Activated CD8-positive, alpha-beta T cell treated with anti-CD3 and anti-CD28 coated beads for 36 hours (primary cell): ENCODE results near the gene MEF2C. TPM values are rescaled to one million over a fixed set of nuclear protein-coding genes. Genes with fewer than 3 reads are reported as not detected.

Source experiments
- ATAC-seq: fragments of 200-7000 bp; cut with Tn5 transposase; one replicate; pipeline ENCODE4 v1.10.0; 2021; ENCODE audit warnings: mild to moderate bottlenecking, moderate library complexity
- CTCF ChIA-PET: fragments of 350-600 bp; sonication (Branson Sonifier 250); formaldehyde crosslinking; loops from one replicate; lab custom pipeline; 2021; ENCODE audit warnings: antibody characterized with exemption; lab: Charles Lee
- POLR2A ChIA-PET: fragments of 350-600 bp; sonication (Branson Sonifier 250); formaldehyde crosslinking; loops from one replicate; lab custom pipeline; 2021; ENCODE audit warnings: antibody characterized with exemption; lab: Charles Lee
- DNase-seq: peaks from one replicate; pipeline ENCODE4 v3.0.0-alpha.2; 2020
- H3K27ac Mint-ChIP-seq: one replicate; pipeline ENCODE4 v1.8.0; 2021; ENCODE audit warnings: mild to moderate bottlenecking, mixed read lengths
- H3K27me3 Mint-ChIP-seq: one replicate; pipeline ENCODE4 v1.8.0; 2021; ENCODE audit warnings: mixed read lengths
- H3K36me3 Mint-ChIP-seq: one replicate; pipeline ENCODE4 v1.8.0; 2021; ENCODE audit warnings: low read depth, mixed read lengths
- H3K4me1 Mint-ChIP-seq: one replicate; pipeline ENCODE4 v1.8.0; 2021; ENCODE audit warnings: low read depth, mixed read lengths
- H3K4me3 Mint-ChIP-seq: one replicate; pipeline ENCODE4 v1.8.0; 2021; ENCODE audit warnings: mild to moderate bottlenecking, moderate library complexity, mixed read lengths
- H3K9me3 Mint-ChIP-seq: one replicate; pipeline ENCODE4 v1.8.0; 2021; ENCODE audit warnings: mixed read lengths
- CTCF ChIP-seq: fragments of 200-600 bp; IDR thresholded peaks from one replicate; pipeline ENCODE4 v1.8.0; 2022; ENCODE audit warnings: antibody characterized with exemption, mild to moderate bottlenecking
- intact Hi-C: fragments of 100-400 bp; cut with micrococcal nuclease; formaldehyde crosslinking; loops from one replicate; pipeline ENCODE4 v1.10.0; 2022
- total RNA-seq, 2 experiments: library from RNA; stranded (reverse); gene quantifications; one replicate each; pipeline ENCODE4 v1.2.3, GENCODE V29; 2021

The MEF2C gene
- total RNA-seq, 2 experiments from 2014 or later = 0.27 to 1.3 TPM

- Mint-ChIP-seq H3K27ac (no peak overlapping the region), H3K4me3 (no peak overlapping the region), H3K36me3 (no peaks in the 10 kb centered on the region), H3K27me3 (peaks cover 5% of the 10 kb centered on the region), H3K9me3 (no peaks in the 10 kb centered on the region), H3K4me1 (peaks cover 32% of the 10 kb centered on the region)
- POLR2A ChIA-PET = interaction anchor here (0.7 kb wide), 1 partner anchor 96 kb away, joined by 3 read pairs; no protein-coding TSS in a partner anchor
- no peak for TF ChIP-seq CTCF
- CTCF ChIA-PET = no interaction called here
- ATAC-seq (no peak), DNase-seq (no peak)
- intact Hi-C loops = no loop called here
Measured at GRCh38 chr5:88834499-88834898, 48.5 kb downstream of the MEF2C start.

GRCh38 chr5:88834131-88834462 is 48.9 kb downstream of the MEF2C start:
- intact Hi-C loops = no loop called here
- Mint-ChIP-seq H3K36me3 (no peaks in the 10 kb centered on the region), H3K4me3 (no peak overlapping the region), H3K9me3 (no peaks in the 10 kb centered on the region), H3K27me3 (peaks cover 4% of the 10 kb centered on the region), H3K27ac (peak overlapping the region; percentile 30), H3K4me1 (peaks cover 37% of the 10 kb centered on the region)
- ATAC-seq = no peak
- no peak for TF ChIP-seq CTCF
- ChIA-PET POLR2A (interaction anchor here (0.7 kb wide), 1 partner anchor 12 kb away, joined by 3 read pairs; no protein-coding TSS in a partner anchor), CTCF (interaction anchor here (0.8 kb wide), 1 partner anchor 104 kb away, joined by 3 read pairs; no protein-coding TSS in a partner anchor)
- no peak for DNase-seq

GRCh38 chr5:88833371-88834130 is 49.4 kb downstream of the MEF2C start:
- TF ChIP-seq CTCF = no peak
- no peak overlapping the region for H3K4me3 Mint-ChIP-seq
- CTCF ChIA-PET = interaction anchor here (0.8 to 1.0 kb wide), 2 partner anchors 9 to 104 kb away, joined by 3 read pairs; no protein-coding TSS in a partner anchor
- no peaks in the 10 kb centered on the region for H3K9me3 Mint-ChIP-seq
- peak; percentile 84 for DNase-seq
- H3K27ac Mint-ChIP-seq = peak overlapping the region; percentile 30
- intact Hi-C loops = no loop called here
- POLR2A ChIA-PET = interaction anchor here (0.7 kb wide), 1 partner anchor 13 kb away, joined by 3 read pairs; no protein-coding TSS in a partner anchor
- no peaks in the 10 kb centered on the region for H3K36me3 Mint-ChIP-seq
- peaks cover 4% of the 10 kb centered on the region for H3K27me3 Mint-ChIP-seq
- peaks cover 42% of the 10 kb centered on the region for H3K4me1 Mint-ChIP-seq
- ATAC-seq = peak; percentile 95

GRCh38 chr5:88831816-88832215 is 51.2 kb downstream of the MEF2C start:
- TF ChIP-seq CTCF = no peak
- ATAC-seq = no peak
- intact Hi-C loops = no loop called here
- ChIA-PET CTCF (interaction anchor here (1.7 kb wide), 1 partner anchor 102 kb away, joined by 5 read pairs; no protein-coding TSS in a partner anchor), POLR2A (no interaction called here)
- Mint-ChIP-seq H3K27me3 (peaks cover 4% of the 10 kb centered on the region), H3K9me3 (no peaks in the 10 kb centered on the region), H3K4me1 (peaks cover 59% of the 10 kb centered on the region), H3K4me3 (no peak overlapping the region), H3K36me3 (no peaks in the 10 kb centered on the region), H3K27ac (no peak overlapping the region)
- no peak for DNase-seq

GRCh38 chr5:88830567-88830966 is 52.4 kb downstream of the MEF2C start:
- no peak overlapping the region for H3K27ac Mint-ChIP-seq
- intact Hi-C loops = no loop called here
- ChIA-PET POLR2A (interaction anchor here (1.0 kb wide), 1 partner anchor 25 kb away, joined by 3 read pairs; no protein-coding TSS in a partner anchor), CTCF (interaction anchor here (0.6 to 1.7 kb wide), 2 partner anchors 11 to 101 kb away, joined by 3 to 5 read pairs; no protein-coding TSS in a partner anchor)
- no peak for TF ChIP-seq CTCF
- peaks cover 65% of the 10 kb centered on the region for H3K4me1 Mint-ChIP-seq
- DNase-seq (peak; percentile 14), ATAC-seq (no peak)
- H3K9me3 Mint-ChIP-seq = no peaks in the 10 kb centered on the region
- no peak overlapping the region for H3K4me3 Mint-ChIP-seq
- H3K36me3 Mint-ChIP-seq = no peaks in the 10 kb centered on the region
- peaks cover 4% of the 10 kb centered on the region for H3K27me3 Mint-ChIP-seq
